ENCODE data around the gene DPYSL3. TPM values are rescaled to one million over a fixed set of nuclear protein-coding genes. Genes with fewer than 3 reads are reported as not detected.

The DPYSL3 gene
- 3.0 and 5.2 TPM in 2 replicates for total RNA-seq

DNA sequence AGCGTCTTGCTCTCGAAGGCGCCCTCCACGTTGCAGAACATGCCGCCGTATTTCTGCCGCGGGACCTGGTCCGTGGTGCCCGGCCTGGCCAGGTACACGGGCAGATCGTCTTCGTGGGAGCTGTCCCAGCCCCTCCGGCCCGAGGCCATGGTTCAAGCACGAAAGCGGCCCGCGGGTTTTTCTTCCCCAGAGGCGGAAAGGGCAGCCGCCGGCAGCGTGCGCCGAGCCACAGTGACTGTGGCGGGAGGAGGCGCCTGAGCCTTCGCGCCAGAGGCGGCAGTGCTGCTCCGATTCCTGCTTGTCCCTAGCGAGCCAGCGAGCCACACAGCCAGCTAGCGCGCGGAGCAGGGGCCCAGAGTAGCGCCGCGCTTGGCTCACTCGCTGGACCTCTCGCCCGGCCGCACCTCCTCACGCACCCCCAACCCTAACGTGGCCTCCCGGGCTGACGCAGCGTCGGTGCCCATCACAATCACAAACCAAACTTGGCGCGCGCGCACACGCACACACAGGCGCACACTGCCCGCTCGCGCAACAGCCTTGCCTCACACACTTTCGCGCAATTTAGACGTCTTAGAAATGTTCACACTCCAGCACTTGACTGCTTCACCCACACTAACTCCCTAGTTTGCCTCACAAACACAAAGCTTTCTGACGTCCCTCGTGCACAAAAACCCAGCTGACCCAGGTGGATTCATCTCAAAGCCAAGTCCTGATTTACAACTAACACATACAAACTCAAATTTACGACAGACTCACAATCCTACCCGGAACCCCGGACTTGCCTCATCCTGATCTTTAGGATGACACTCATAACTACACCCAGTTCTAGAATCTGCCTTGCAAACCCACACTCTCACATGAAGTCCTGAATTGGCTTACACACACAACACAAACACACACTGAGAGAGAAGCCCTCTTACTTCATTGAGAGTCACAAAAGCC, at the start of gene DPYSL3:
DPYSL3 (minus strand) TSS at position 359 of the 942 bp plus-strand sequence; CDS start at position 149, 210 bp downstream.

Data from hair follicular keratinocyte (primary cell).